ENCODE measurements around the gene DNAJC6.
"Not testable (repeated sequence)": the region's sequence is repeated elsewhere in the genome, so short reads cannot be mapped to it uniquely, and the experiment has no call there.

Gene DNAJC6

DNA sequence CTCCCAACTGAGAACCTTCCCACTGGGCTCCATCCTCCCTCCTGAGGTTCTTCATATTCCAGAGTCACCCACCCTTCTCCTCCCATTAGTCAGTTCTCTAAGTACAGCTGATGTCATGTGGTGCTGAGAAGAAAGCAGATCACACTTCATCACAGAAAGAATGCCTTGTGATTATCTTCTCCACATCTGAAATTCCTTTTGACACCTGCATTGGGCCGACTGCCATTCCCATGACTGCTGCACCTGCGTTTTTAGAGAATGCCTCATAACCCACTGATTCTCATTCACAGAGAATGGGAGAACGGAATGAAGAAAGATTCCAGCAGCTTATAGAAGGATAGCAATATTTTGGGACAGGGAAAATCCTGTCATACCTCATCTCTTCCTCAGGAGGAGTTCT lies 125.4 kb downstream of the DNAJC6 start:
- Mint-ChIP-seq H3K4me1 (ENCODE audit: low read depth) (peaks cover 6% of the 10 kb centered on the region), H3K27ac (no peak overlapping the region), H3K27me3 (no peaks in the 10 kb centered on the region), H3K4me3 (no peak overlapping the region), H3K36me3 (ENCODE audit: low read depth) (peaks cover 35% of the 10 kb centered on the region), H3K9me3 (no peaks in the 10 kb centered on the region)
- DNase-seq: no peak

- Mint-ChIP-seq H3K9me3 (no peaks in the 10 kb centered on the region), H3K4me1 (ENCODE audit: low read depth) (peaks cover under 1% of the 10 kb centered on the region), H3K27me3 (no peaks in the 10 kb centered on the region), H3K36me3 (ENCODE audit: low read depth) (peaks cover 26% of the 10 kb centered on the region), H3K4me3 (no peak overlapping the region), H3K27ac (no peak overlapping the region)
- DNase-seq: no peak
These were observed 126.6 kb downstream of the DNAJC6 start for GRCh38 chr1:65435987-65436386.

DNA sequence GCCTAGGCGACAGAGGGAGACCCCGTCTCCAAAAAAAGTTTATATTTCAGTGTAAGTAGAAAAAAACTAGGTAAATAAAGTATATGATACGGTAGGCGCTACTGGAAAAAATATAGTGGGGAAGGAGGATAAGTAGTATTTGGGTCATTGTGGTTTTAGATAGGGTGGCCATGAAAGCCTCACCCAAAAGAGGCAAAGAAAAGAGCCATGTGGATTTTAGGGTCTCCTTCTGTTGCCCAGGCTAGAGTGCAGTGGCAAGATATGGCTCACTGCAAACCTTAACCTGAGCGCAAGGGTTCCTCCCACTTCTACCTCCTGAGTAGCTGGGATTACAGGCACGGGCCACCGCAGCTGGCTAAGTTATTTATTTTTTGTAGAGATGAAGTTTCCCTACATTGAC lies 128.3 kb downstream of the DNAJC6 start:
- no peak overlapping the region for H3K4me3 Mint-ChIP-seq
- no peak for DNase-seq
- no peaks in the 10 kb centered on the region for H3K9me3 Mint-ChIP-seq
- no peaks in the 10 kb centered on the region for H3K4me1 Mint-ChIP-seq (ENCODE audit: low read depth)
- peaks cover 15% of the 10 kb centered on the region for H3K36me3 Mint-ChIP-seq (ENCODE audit: low read depth)
- H3K27ac Mint-ChIP-seq: no peak overlapping the region
- no peaks in the 10 kb centered on the region for H3K27me3 Mint-ChIP-seq

- Mint-ChIP-seq H3K36me3 (ENCODE audit: low read depth) (peaks cover 3% of the 10 kb centered on the region), H3K9me3 (no peaks in the 10 kb centered on the region), H3K27ac (no peak overlapping the region), H3K27me3 (no peaks in the 10 kb centered on the region), H3K4me3 (no peak overlapping the region), H3K4me1 (ENCODE audit: low read depth) (no peaks in the 10 kb centered on the region)
- no peak for DNase-seq
These were observed 131.1 kb downstream of the DNAJC6 start for GRCh38 chr1:65440322-65440900.

- H3K36me3 Mint-ChIP-seq (ENCODE audit: low read depth): peaks cover 3% of the 10 kb centered on the region
- H3K4me1 Mint-ChIP-seq (ENCODE audit: low read depth): no peaks in the 10 kb centered on the region
- H3K4me3 Mint-ChIP-seq: no peak overlapping the region
- H3K27me3 Mint-ChIP-seq: no peaks in the 10 kb centered on the region
- DNase-seq: no peak
- H3K9me3 Mint-ChIP-seq: no peaks in the 10 kb centered on the region
- H3K27ac Mint-ChIP-seq: no peak overlapping the region
These were observed 131.6 kb downstream of the DNAJC6 start for GRCh38 chr1:65440915-65441314.

- Mint-ChIP-seq H3K36me3 (ENCODE audit: low read depth) (no peaks in the 10 kb centered on the region), H3K27ac (no peak overlapping the region), H3K9me3 (no peaks in the 10 kb centered on the region), H3K27me3 (no peaks in the 10 kb centered on the region), H3K4me3 (no peak overlapping the region), H3K4me1 (ENCODE audit: low read depth) (no peaks in the 10 kb centered on the region)
- no peak for DNase-seq
These were observed 132.1 kb downstream of the DNAJC6 start for GRCh38 chr1:65441464-65441863.

GRCh38 chr1:65442442-65442841 lies 133.1 kb downstream of the DNAJC6 start:
- Mint-ChIP-seq H3K27me3 (no peaks in the 10 kb centered on the region), H3K9me3 (no peaks in the 10 kb centered on the region), H3K4me3 (no peak overlapping the region), H3K4me1 (ENCODE audit: low read depth) (no peaks in the 10 kb centered on the region), H3K27ac (no peak overlapping the region), H3K36me3 (ENCODE audit: low read depth) (no peaks in the 10 kb centered on the region)
- DNase-seq: no peak

- no peak overlapping the region for H3K4me3 Mint-ChIP-seq
- H3K36me3 Mint-ChIP-seq (ENCODE audit: low read depth): no peaks in the 10 kb centered on the region
- H3K4me1 Mint-ChIP-seq (ENCODE audit: low read depth): no peaks in the 10 kb centered on the region
- DNase-seq: no peak
- H3K27me3 Mint-ChIP-seq: no peaks in the 10 kb centered on the region
- H3K9me3 Mint-ChIP-seq: no peaks in the 10 kb centered on the region
- H3K27ac Mint-ChIP-seq: no peak overlapping the region
These were observed 134.3 kb downstream of the DNAJC6 start for GRCh38 chr1:65443647-65444046.

- DNase-seq: no peak
- no peaks in the 10 kb centered on the region for H3K27me3 Mint-ChIP-seq
- no peaks in the 10 kb centered on the region for H3K9me3 Mint-ChIP-seq
- no peaks in the 10 kb centered on the region for H3K4me1 Mint-ChIP-seq (ENCODE audit: low read depth)
- H3K4me3 Mint-ChIP-seq: no peak overlapping the region
- no peaks in the 10 kb centered on the region for H3K36me3 Mint-ChIP-seq (ENCODE audit: low read depth)
- H3K27ac Mint-ChIP-seq: no peak overlapping the region
These were observed 134.8 kb downstream of the DNAJC6 start for GRCh38 chr1:65444128-65444640.

DNA sequence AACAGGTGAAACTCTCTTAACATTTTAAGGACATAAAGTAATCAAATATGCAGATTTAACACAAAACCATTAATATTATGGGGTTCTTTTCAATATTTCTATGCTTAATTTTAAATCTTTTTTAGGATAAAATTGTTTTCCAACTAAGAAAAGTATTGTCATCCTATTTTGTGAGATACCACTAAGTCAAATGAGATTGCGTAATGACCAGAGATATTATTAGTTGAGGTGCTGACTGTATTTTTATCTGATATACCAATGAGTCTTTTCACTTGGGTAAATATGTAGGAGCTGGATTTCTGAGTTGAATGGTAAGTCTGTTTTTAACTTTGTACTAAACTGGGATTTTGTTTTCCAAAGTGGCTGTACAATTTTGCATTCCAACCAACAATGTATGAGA lies 136.5 kb downstream of the DNAJC6 start:
- Mint-ChIP-seq H3K27ac (no peak overlapping the region), H3K36me3 (ENCODE audit: low read depth) (no peaks in the 10 kb centered on the region), H3K4me1 (ENCODE audit: low read depth) (no peaks in the 10 kb centered on the region), H3K9me3 (no peaks in the 10 kb centered on the region), H3K4me3 (no peak overlapping the region), H3K27me3 (no peaks in the 10 kb centered on the region)
- no peak for DNase-seq

- H3K9me3 Mint-ChIP-seq: peaks cover 2% of the 10 kb centered on the region
- no peak overlapping the region for H3K27ac Mint-ChIP-seq
- H3K27me3 Mint-ChIP-seq: no peaks in the 10 kb centered on the region
- DNase-seq: no peak
- H3K4me1 Mint-ChIP-seq (ENCODE audit: low read depth): no peaks in the 10 kb centered on the region
- H3K4me3 Mint-ChIP-seq: no peak overlapping the region
- no peaks in the 10 kb centered on the region for H3K36me3 Mint-ChIP-seq (ENCODE audit: low read depth)
These were observed 140.0 kb downstream of the DNAJC6 start for GRCh38 chr1:65449214-65449823.

GRCh38 chr1:65455678-65456077 lies 146.3 kb downstream of the DNAJC6 start:
- not testable (repeated sequence) for H3K27ac Mint-ChIP-seq; H3K4me3 Mint-ChIP-seq; H3K27me3 Mint-ChIP-seq; DNase-seq; H3K36me3 Mint-ChIP-seq (ENCODE audit: low read depth); H3K9me3 Mint-ChIP-seq
- H3K4me1 Mint-ChIP-seq (ENCODE audit: low read depth): peaks cover 16% of the 10 kb centered on the region

DNA sequence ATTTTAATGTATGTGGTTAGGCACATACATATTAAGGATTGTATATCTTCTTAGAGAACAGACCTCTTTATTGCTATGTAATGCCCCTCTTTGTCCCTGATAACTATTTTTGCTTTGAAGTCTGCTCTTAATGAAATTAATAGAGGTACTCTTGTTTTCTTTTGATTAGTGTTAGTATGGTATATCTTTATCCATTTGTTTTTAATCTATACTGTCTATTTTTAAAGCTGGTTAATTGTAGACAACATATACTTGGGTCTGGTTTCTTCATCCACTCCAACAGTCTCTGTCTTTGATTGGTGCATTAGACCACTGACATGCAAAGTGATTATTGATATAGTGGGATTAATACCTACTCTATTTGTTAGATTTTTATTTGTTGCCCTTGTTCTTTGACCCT lies 147.1 kb downstream of the DNAJC6 start:
- Mint-ChIP-seq H3K27me3 (no peaks in the 10 kb centered on the region), H3K9me3 (peaks cover 10% of the 10 kb centered on the region), H3K4me1 (ENCODE audit: low read depth) (peaks cover 16% of the 10 kb centered on the region), H3K27ac (no peak overlapping the region), H3K4me3 (no peak overlapping the region), H3K36me3 (ENCODE audit: low read depth) (no peaks in the 10 kb centered on the region)
- DNase-seq: no peak

DNA sequence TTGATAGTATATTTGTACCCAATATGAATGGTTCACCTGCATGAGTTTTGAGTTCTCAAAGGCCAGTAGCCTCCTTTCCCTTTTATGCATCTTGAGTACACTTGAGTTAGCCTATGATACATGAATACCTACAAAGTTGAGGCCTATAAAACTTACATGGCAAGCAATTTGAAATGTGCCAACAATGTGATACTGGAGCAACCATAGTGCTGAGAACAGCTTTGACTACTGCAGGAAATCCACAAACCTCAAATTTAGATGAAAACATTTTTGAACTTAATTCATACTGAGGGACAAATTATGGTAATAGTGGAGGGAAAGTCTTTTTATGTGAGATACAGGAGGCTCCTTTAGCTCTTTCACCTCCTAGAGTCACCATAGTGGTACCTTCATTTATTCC lies 148.5 kb downstream of the DNAJC6 start:
- Mint-ChIP-seq H3K4me1 (ENCODE audit: low read depth) (peaks cover 16% of the 10 kb centered on the region), H3K36me3 (ENCODE audit: low read depth) (no peaks in the 10 kb centered on the region), H3K9me3 (peaks cover 10% of the 10 kb centered on the region), H3K27ac (no peak overlapping the region), H3K27me3 (no peaks in the 10 kb centered on the region), H3K4me3 (no peak overlapping the region)
- no peak for DNase-seq

DNA sequence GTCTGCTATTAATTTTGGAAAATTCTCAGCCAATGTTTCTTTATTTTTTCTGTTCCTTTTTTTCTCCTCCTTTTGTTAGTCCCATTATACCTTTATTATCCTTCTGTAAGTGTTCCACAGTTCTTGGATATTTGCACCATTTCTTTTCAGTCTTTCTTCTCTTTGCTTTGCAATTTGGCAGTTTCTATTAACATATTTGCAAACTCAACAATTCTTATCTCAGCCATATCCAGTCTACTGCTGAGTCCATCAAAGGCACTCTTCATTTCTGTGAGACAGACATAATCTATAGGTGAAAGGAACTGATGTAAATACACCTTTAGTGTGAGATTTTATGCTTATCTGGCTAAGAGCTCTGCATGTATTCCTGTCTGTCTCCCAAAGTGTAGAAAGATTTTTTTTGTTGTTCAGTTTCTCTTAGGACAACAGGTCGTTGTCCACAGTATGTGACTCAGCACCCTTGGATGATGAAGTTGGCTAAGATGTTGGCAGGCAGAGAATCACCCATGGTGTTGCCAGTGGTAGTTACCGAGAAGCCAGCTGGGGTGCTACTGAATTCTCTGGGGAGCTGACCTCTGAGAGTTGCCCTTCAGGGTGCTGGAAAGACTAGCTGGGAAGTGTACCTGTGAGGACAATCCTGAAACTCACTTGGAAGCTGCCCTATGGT lies 149.5 kb downstream of the DNAJC6 start:
- Mint-ChIP-seq H3K4me1 (ENCODE audit: low read depth) (peaks cover 16% of the 10 kb centered on the region), H3K27me3 (no peaks in the 10 kb centered on the region), H3K27ac (no peak overlapping the region), H3K4me3 (no peak overlapping the region), H3K36me3 (ENCODE audit: low read depth) (no peaks in the 10 kb centered on the region), H3K9me3 (peaks cover 10% of the 10 kb centered on the region)
- DNase-seq: no peak

All from activated T-cell treated with anti-CD3 and anti-CD28 coated beads, Interleukin-2, amount 50 U/mL, for 24 hours (primary cell).